ENCODE measurements around the gene RUNX2. TPM values are rescaled to one million over a fixed set of nuclear protein-coding genes. Genes with fewer than 3 reads are reported as not detected.

Gene RUNX2
- total RNA-seq, 1 donor from 2014 or later = 0.09 TPM

DNA sequence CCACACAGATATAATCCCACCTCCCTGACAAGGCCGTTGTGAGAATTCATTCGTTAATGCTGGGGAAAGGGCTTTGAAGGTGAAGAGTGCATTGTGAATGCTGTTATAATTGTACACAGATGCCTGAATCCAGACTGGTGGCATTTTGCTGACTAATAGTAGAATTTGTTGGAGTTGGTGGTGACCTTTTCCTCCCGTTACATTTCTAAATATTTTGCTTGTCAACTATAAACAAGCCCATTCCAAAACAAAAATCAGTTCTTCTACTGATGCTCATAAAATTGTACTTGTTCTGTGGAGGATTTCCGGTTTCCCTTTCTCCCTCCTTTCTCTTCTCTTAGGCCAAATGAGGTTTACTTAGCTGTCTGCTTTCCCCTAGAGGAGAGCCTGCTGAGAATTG, 302.7 kb downstream of the RUNX2 start:
- Histone ChIP-seq H2AFZ (replicated peaks) (no peak overlapping the region), H3K27ac (no peak overlapping the region), H3K4me3 (no peak overlapping the region), H3K27me3 (no peaks in the 10 kb centered on the region), H3K4me2 (no peak overlapping the region), H3K9me3 (ENCODE audit: low read depth) (no peaks in the 10 kb centered on the region), H3K4me1 (no peaks in the 10 kb centered on the region), H3F3A (ENCODE audit: low read depth) (no peaks in the 10 kb centered on the region), H4K20me1 (ENCODE audit: low read depth) (no peaks in the 10 kb centered on the region), H3K79me2 (ENCODE audit: low read depth) (no peaks in the 10 kb centered on the region), H3K9ac (no peak overlapping the region), H3K36me3 (no peaks in the 10 kb centered on the region)
- Mint-ChIP-seq H3K36me3 (no peaks in the 10 kb centered on the region), H3K27ac (no peak overlapping the region), H3K4me3 (no peak overlapping the region), H3K27me3 (ENCODE audit: insufficient read depth, low read depth) (no peaks in the 10 kb centered on the region), H3K4me1 (peaks cover 2% of the 10 kb centered on the region), H3K9me3 (no peaks in the 10 kb centered on the region)
- DNase-seq (ENCODE audit: low spot score) = no peak
- TF ChIP-seq EZH2 (IDR thresholded peaks at IDR 0.05) (no peak), EZH2phosphoT487 (IDR thresholded peaks at IDR 0.05) (no peak)
- TF ChIP-seq, protein P1, sequence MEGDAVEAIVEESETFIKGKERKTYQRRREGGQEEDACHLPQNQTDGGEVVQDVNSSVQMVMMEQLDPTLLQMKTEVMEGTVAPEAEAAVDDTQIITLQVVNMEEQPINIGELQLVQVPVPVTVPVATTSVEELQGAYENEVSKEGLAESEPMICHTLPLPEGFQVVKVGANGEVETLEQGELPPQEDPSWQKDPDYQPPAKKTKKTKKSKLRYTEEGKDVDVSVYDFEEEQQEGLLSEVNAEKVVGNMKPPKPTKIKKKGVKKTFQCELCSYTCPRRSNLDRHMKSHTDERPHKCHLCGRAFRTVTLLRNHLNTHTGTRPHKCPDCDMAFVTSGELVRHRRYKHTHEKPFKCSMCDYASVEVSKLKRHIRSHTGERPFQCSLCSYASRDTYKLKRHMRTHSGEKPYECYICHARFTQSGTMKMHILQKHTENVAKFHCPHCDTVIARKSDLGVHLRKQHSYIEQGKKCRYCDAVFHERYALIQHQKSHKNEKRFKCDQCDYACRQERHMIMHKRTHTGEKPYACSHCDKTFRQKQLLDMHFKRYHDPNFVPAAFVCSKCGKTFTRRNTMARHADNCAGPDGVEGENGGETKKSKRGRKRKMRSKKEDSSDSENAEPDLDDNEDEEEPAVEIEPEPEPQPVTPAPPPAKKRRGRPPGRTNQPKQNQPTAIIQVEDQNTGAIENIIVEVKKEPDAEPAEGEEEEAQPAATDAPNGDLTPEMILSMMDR (IDR thresholded peaks at IDR 0.05) = no peak

DNA sequence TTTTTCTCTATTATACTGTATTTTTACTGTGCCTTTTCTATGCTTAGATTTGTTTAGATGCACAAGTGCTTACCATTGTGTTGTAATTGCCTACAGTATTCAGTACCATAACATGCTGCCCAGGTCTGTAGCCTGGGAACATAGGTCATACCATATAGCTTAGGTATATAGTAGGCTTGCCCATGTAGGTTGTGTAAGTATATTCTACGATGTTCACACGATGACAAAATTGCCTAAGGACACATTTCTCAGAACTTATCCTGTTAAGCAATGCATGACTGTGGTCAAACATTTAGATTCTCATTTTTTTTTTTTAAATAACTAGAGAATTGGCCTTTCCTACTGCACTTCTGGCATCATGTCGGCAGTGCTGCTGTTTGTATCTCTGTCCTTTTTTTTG, 303.3 kb downstream of the RUNX2 start:
- no peak overlapping the region for H2AFZ ChIP-seq (replicated peaks)
- no peak overlapping the region for H3K27ac ChIP-seq
- H3F3A ChIP-seq (ENCODE audit: low read depth) = no peaks in the 10 kb centered on the region
- no peaks in the 10 kb centered on the region for H3K36me3 Mint-ChIP-seq
- H3K4me3 Mint-ChIP-seq = no peak overlapping the region
- H3K36me3 ChIP-seq = no peaks in the 10 kb centered on the region
- no peaks in the 10 kb centered on the region for H3K9me3 Mint-ChIP-seq
- no peak overlapping the region for H3K4me2 ChIP-seq
- no peaks in the 10 kb centered on the region for H3K27me3 ChIP-seq
- DNase-seq (ENCODE audit: low spot score) = no peak
- no peak overlapping the region for H3K27ac Mint-ChIP-seq
- H3K9me3 ChIP-seq (ENCODE audit: low read depth) = no peaks in the 10 kb centered on the region
- no peaks in the 10 kb centered on the region for H3K27me3 Mint-ChIP-seq (ENCODE audit: insufficient read depth, low read depth)
- H3K79me2 ChIP-seq (ENCODE audit: low read depth) = no peaks in the 10 kb centered on the region
- no peak overlapping the region for H3K4me3 ChIP-seq
- no peak overlapping the region for H3K9ac ChIP-seq
- no peaks in the 10 kb centered on the region for H3K4me1 Mint-ChIP-seq
- TF ChIP-seq, protein P1 (IDR thresholded peaks at IDR 0.05) = no peak
- TF ChIP-seq EZH2phosphoT487 (IDR thresholded peaks at IDR 0.05) (no peak), EZH2 (IDR thresholded peaks at IDR 0.05) (no peak)
- no peaks in the 10 kb centered on the region for H4K20me1 ChIP-seq (ENCODE audit: low read depth)
- no peaks in the 10 kb centered on the region for H3K4me1 ChIP-seq

DNA sequence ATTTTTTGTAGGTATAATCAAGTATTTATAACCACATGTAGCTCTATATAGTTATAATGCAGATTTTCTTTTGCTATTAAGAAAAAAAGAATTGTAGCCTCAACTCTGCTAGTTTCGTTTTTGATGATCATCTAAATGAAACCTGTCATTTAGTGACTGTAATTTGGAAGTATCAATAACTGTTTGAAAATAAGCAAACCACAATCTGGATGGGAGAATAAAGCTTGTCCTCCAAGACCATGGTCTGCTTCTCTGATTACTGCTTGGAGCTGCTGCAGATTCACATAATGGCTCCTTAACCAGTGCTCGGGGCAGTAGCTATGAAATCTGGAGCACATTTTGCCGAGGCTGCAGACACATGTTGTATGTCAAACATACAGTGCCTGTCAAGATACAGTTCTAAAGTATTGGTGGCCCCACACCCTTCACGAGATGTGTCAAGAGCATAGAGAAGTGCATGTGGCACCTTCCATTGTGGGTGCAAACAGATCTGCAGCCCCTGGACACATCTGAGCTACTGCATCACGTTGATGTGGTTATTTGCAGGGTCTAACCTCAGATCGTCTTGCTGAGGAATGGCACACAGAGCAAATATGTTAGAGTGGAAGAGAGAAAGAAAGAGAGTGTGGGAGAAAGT, 305.3 kb downstream of the RUNX2 start:
- TF ChIP-seq EZH2 (IDR thresholded peaks at IDR 0.05) = no peak
- TF ChIP-seq, protein P1 (IDR thresholded peaks at IDR 0.05) = no peak
- TF ChIP-seq EZH2phosphoT487 (IDR thresholded peaks at IDR 0.05) = no peak
- Mint-ChIP-seq H3K27ac (no peak overlapping the region), H3K27me3 (ENCODE audit: insufficient read depth, low read depth) (no peaks in the 10 kb centered on the region), H3K36me3 (no peaks in the 10 kb centered on the region), H3K9me3 (no peaks in the 10 kb centered on the region), H3K4me3 (no peak overlapping the region), H3K4me1 (no peaks in the 10 kb centered on the region)
- Histone ChIP-seq H3K27ac (no peak overlapping the region), H3K4me2 (no peak overlapping the region), H3K9ac (no peak overlapping the region), H3F3A (ENCODE audit: low read depth) (no peaks in the 10 kb centered on the region), H3K27me3 (no peaks in the 10 kb centered on the region), H3K4me1 (no peaks in the 10 kb centered on the region), H2AFZ (replicated peaks) (no peak overlapping the region), H3K79me2 (ENCODE audit: low read depth) (no peaks in the 10 kb centered on the region), H3K36me3 (no peaks in the 10 kb centered on the region), H3K9me3 (ENCODE audit: low read depth) (no peaks in the 10 kb centered on the region), H3K4me3 (no peak overlapping the region), H4K20me1 (ENCODE audit: low read depth) (no peaks in the 10 kb centered on the region)
- no peak for DNase-seq (ENCODE audit: low spot score)
